AG04450 (cell line): Measurements from ENCODE around the gene TMEM167B. TPM values are rescaled to one million over a fixed set of nuclear protein-coding genes. Genes with fewer than 3 reads are reported as not detected.
"Not testable (repeated sequence)": the region's sequence is repeated elsewhere in the genome, so short reads cannot be mapped to it uniquely, and the experiment has no call there.

Source experiments
- CTCF ChIA-PET: fragments of 300-600, 350-600 bp; formaldehyde crosslinking; extraction: SDS; loops from one replicate; lab custom pipeline; 2022; ENCODE audit warnings: antibody characterized with exemption, inconsistent platforms; lab: Charles Lee
- POLR2A ChIA-PET: fragments of 350-600 bp; formaldehyde crosslinking; extraction: SDS; loops from one replicate; lab custom pipeline; 2021; ENCODE audit warnings: antibody characterized with exemption, inconsistent platforms; lab: Yijun Ruan, JAX
- DNase-seq: peaks from one replicate; pipeline ENCODE4 v3.0.0-alpha.2; 2011; ENCODE audit warnings: low read depth, low spot score
- H3K27ac ChIP-seq: one replicate; pipeline ENCODE4 v1.5.1; 2012; ENCODE audit warnings: low read depth, low read length, control low read depth
- H3K27me3 ChIP-seq: one replicate; pipeline ENCODE4 v1.6.0; 2012; ENCODE audit warnings: low read length; ENCODE audit not compliant: control insufficient read depth, insufficient read depth
- H3K4me3 ChIP-seq: 2 replicates; pipeline ENCODE4 v1.5.1; 2011; ENCODE audit warnings: mild to moderate bottlenecking, low read depth, low read length, control low read depth
- H3K9me3 ChIP-seq: 2 replicates; pipeline ENCODE4 v1.5.1; 2012; ENCODE audit warnings: low read length; ENCODE audit not compliant: control insufficient read depth, insufficient read depth
- polyA plus RNA-seq: library from polyadenylated mRNA; depleted of rRNA; stranded (reverse); fragments of >200 nt; gene quantifications from 2 replicates; pipeline ENCODE4 v1.2.3, GENCODE V29; 2011
- TF ChIP-seq, protein P1 (sequence below): IDR thresholded peaks from 2 replicates; pipeline ENCODE4 v1.5.1; 2011; ENCODE audit warnings: low read depth, low read length, control low read depth, inconsistent platforms

The TMEM167B gene
- polyA plus RNA-seq, 1 experiment, result 38.8 TPM

DNA sequence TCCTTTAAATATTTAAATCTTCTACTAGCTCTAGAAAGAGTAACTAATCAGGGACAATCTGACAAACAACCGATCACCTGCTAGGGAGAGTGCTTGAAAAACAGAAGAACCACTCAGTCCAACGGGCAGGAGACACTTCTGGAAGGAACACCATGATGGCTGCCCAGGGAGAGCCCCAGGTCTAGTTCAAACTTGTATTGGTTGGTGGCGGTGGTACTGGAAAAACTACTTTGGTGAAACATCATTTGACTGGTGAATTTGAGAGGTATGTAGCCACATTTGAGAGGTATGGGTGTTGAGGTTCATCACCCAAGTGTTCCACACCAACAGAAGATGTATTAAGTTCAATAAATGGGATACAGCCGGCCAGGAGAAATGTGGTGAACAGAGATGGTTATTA is 43.9 kb upstream of the TMEM167B start:
- no peaks in the 10 kb centered on the region for H3K9me3 ChIP-seq
- ChIA-PET CTCF (no interaction called here), POLR2A (interaction anchor here (0.7 kb wide), 1 partner anchor 46 kb away, joined by 4 read pairs; no protein-coding TSS in a partner anchor)
- no peak overlapping the region for H3K4me3 ChIP-seq
- DNase-seq, result no peak
- TF ChIP-seq, protein P1, sequence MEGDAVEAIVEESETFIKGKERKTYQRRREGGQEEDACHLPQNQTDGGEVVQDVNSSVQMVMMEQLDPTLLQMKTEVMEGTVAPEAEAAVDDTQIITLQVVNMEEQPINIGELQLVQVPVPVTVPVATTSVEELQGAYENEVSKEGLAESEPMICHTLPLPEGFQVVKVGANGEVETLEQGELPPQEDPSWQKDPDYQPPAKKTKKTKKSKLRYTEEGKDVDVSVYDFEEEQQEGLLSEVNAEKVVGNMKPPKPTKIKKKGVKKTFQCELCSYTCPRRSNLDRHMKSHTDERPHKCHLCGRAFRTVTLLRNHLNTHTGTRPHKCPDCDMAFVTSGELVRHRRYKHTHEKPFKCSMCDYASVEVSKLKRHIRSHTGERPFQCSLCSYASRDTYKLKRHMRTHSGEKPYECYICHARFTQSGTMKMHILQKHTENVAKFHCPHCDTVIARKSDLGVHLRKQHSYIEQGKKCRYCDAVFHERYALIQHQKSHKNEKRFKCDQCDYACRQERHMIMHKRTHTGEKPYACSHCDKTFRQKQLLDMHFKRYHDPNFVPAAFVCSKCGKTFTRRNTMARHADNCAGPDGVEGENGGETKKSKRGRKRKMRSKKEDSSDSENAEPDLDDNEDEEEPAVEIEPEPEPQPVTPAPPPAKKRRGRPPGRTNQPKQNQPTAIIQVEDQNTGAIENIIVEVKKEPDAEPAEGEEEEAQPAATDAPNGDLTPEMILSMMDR, result no peak
- no peaks in the 10 kb centered on the region for H3K27me3 ChIP-seq
- no peak overlapping the region for H3K27ac ChIP-seq

DNA sequence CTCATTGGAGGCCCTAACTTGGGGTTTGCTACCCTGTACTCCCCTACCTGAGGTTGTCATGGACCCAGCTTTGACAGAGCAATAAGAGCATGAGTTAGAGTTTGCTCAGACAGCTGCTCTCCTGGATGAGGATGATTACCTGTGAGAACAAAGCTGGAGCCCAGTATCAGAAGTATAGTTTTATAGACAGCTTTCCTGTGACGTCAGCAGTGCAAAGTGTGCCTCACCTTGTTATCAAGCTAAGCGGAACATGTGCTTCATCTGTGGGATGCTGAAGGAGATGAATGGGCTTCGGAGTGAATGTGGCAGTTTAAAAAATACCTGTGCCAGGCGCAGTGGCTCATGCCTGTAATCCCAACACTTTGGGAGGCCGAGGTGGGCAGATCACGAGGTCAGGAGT is 43.2 kb upstream of the TMEM167B start:
- POLR2A ChIA-PET, result interaction anchor here (0.6 kb wide), 1 partner anchor 19 kb away, joined by 7 read pairs; no protein-coding TSS in a partner anchor
- H3K9me3 ChIP-seq, result no peaks in the 10 kb centered on the region
- no peak overlapping the region for H3K4me3 ChIP-seq
- no peaks in the 10 kb centered on the region for H3K27me3 ChIP-seq
- CTCF ChIA-PET, result no interaction called here
- H3K27ac ChIP-seq, result no peak overlapping the region
- no peak for DNase-seq
- TF ChIP-seq, protein P1, result no peak

DNA sequence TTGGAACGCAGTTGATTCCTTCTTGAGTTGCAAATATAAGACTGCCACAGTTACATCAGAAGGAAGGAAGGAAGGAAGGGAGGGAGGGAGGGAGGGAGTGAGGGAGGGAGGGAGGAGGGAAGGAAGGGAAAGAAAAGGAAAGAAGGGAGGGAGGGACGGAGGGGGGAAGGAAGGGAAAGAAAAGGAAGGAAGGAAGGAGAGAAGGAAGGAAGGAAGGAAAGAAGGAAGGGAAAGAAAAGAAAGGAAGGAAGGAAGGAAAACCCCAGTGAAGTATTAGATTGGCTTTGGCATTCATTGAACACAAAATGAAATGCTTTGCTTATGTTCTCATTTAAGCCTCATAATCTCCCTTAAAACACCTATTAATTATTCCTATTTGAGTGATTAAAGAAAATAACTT is 42.2 kb upstream of the TMEM167B start:
- Histone ChIP-seq H3K9me3 (no peaks in the 10 kb centered on the region; the same call in 1 of the 2 replicates), H3K4me3 (no peak overlapping the region), H3K27me3 (no peaks in the 10 kb centered on the region), H3K27ac (no peak overlapping the region)
- CTCF ChIA-PET, result no interaction called here
- POLR2A ChIA-PET, result no interaction called here
- TF ChIP-seq, protein P1, result no peak
- no peak for DNase-seq

DNA sequence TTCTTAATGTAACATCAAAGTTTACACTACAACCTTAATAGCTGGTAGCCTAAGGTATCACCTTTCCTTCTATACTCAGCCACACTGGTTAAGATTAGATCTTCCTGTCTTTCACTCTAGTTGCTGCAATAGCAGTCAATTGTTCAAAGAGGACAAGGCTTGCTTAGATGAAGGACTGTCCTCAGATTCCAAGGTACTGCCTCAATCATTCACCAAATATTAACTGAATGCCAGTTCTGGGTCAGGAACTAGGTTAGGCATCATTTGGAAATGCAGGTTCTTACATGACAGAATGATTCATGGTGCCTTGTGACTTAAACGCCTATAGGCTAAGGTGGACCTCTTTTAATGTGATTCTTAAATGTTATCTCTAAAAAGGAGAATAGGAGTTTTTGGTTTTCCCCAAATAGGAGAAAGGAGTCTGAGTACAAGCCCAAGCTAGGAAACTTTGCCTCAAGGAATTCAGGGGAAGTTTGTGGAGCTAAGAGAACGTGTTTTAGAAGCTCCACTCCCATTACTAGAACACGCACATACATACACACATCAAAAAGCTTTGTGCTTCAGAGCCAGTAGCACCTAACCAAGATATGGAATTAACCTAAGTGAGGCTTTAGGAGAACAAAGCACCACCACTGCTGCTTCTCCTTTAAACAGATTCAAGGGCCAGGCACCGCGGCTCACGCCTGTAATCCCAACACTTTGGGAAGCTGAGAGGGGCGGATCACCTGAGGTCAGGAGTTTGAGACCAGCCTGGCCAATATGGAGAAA is 40.2 kb upstream of the TMEM167B start:
- POLR2A ChIA-PET, result interaction anchor here (0.6 kb wide), 1 partner anchor 328 kb away, joined by 4 read pairs; no protein-coding TSS in a partner anchor
- H3K4me3 ChIP-seq, result no peak overlapping the region
- CTCF ChIA-PET, result no interaction called here

DNA sequence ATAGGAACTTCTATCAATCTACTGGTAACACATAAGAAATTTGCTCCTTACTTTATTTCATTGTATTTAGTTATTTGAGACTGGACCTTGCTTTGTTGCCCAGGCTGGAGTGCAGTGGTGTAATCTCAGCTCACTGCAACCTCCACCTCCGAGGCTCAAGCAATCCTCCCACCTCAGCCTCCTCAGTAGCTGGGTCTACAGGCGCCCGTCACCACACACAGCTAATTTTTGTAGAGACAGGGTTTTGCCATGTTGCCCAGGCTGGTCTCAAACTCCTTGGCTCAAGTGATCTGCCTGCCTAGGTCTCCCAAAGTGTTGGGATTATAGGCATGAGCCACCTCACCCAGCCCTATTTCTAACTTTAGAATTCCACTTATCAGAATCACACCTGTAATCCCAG is 38.4 kb upstream of the TMEM167B start:
- H3K27ac ChIP-seq, CTCF ChIA-PET, H3K4me3 ChIP-seq, H3K27me3 ChIP-seq, DNase-seq, POLR2A ChIA-PET, H3K9me3 ChIP-seq: not testable (repeated sequence)

More for the DNA sequence above, 40.2 kb upstream of the TMEM167B start:
- Histone ChIP-seq H3K27me3 (no peaks in the 10 kb centered on the region), H3K27ac (no peak overlapping the region), H3K9me3 (no peaks in the 10 kb centered on the region; the same call in 1 of the 2 replicates)
- TF ChIP-seq, protein P1, result no peak
- no peak for DNase-seq
